Measurements from ENCODE around the gene RFX2. TPM values are rescaled to one million over a fixed set of nuclear protein-coding genes. Genes with fewer than 3 reads are reported as not detected.

Gene RFX2
- total and polyA plus RNA-seq, 10 of the 15 experiments (the other 5 are each of a cell fraction or from before 2014, with no cell fraction given): 3.2 to 9.8 (median 4.7) TPM

GRCh38 chr19:6125571-6125989 lies 15.3 kb upstream of the RFX2 start:
- 2% methylated on average over 6 of the region's 6 CpGs for WGBS (ENCODE audit: insufficient coverage, insufficient replicate concordance, low lambda C conversion rate, missing lambda C conversion rate)
- H3K79me2 ChIP-seq (ENCODE audit: control insufficient read depth, insufficient read depth, low read length): no peaks in the 10 kb centered on the region
- no peak overlapping the region for H3K4me3 ChIP-seq
- intact Hi-C loops (cut with micrococcal nuclease; ENCODE audit: unreplicated experiment) (loop anchor here (1.0 to 5.0 kb wide), 5 partner anchors 38 to 382 kb away; no protein-coding TSS in a partner anchor), in situ Hi-C loops (cut with MboI) (no loop called here)
- H3K9ac ChIP-seq (ENCODE audit: control insufficient read depth, insufficient read depth, low read length): no peak overlapping the region
- H2AFZ ChIP-seq (ENCODE audit: control insufficient read depth, low read depth, low read length): no peak overlapping the region; the same call in 1 of the 2 replicates
- no peak overlapping the region for H3K27ac ChIP-seq (ENCODE audit: control insufficient read depth, insufficient read depth)
- H3K9me3 ChIP-seq (replicated peaks; ENCODE audit: control insufficient read depth, insufficient read depth, low read length): no peaks in the 10 kb centered on the region; the same call in 2 of the 3 replicates
- H3K4me1 ChIP-seq (ENCODE audit: control insufficient read depth, insufficient read depth, low read length): peaks cover 6% of the 10 kb centered on the region; the same call in 1 of the 2 replicates
- DNase-seq (ENCODE audit: low read depth, low spot score) (peak; percentile 40), ATAC-seq (peak; percentile 95), FAIRE-seq (peak; percentile 77)
- H3K27me3 ChIP-seq (replicated peaks in 1 of 2; ENCODE audit: control insufficient read depth in 2 of 2, insufficient read depth in 2 of 2, low read length in 1 of 2): no peaks in the 10 kb centered on the region
- no peak overlapping the region for H3K4me2 ChIP-seq (ENCODE audit: control insufficient read depth, insufficient read depth)
- CTCF ChIA-PET: interaction anchor here (0.6 to 9.9 kb wide), 66 partner anchors 8 to 742 kb away, joined by 3 to 194 read pairs (median 5); partner anchors contain the start of genes ALKBH7, CLPP, DENND1C and GPR108
- H3K36me3 ChIP-seq (ENCODE audit: control insufficient read depth in 2 of 2, insufficient read depth in 2 of 2, low read length in 1 of 2): no peaks in the 10 kb centered on the region
- POLR2A ChIA-PET: interaction anchor here (0.9 to 1.4 kb wide), 3 partner anchors 26 to 87 kb away, joined by 3 to 5 read pairs (median 4); no protein-coding TSS in a partner anchor
- SMC1A ChIA-PET (ENCODE audit: uncharacterized antibody, unreplicated experiment): interaction anchor here (0.6 to 6.3 kb wide), 37 partner anchors 9 to 741 kb away, joined by 3 to 71 read pairs (median 6); no protein-coding TSS in a partner anchor
- no TSS peak for BruUV-seq (replicated peaks)
- RAD21 ChIA-PET (ENCODE audit: unreplicated experiment): interaction anchor here (0.6 to 6.1 kb wide), 39 partner anchors 10 to 738 kb away, joined by 3 to 74 read pairs (median 4); partner anchors contain the start of gene ALKBH7
- H4K20me1 ChIP-seq (ENCODE audit: control insufficient read depth, insufficient read depth): no peaks in the 10 kb centered on the region
- no peak for TF ChIP-seq ZBTB40 (IDR thresholded peaks at IDR 0.05; ENCODE audit: borderline replicate concordance)
- TF ChIP-seq STAT1 (conservative IDR thresholded peaks at IDR 0.05): no peak
- TF ChIP-seq SPI1 (IDR thresholded peaks at IDR 0.05; ENCODE audit: borderline replicate concordance, insufficient read depth, low read depth, low read length): no peak
- TF ChIP-seq, protein P1, sequence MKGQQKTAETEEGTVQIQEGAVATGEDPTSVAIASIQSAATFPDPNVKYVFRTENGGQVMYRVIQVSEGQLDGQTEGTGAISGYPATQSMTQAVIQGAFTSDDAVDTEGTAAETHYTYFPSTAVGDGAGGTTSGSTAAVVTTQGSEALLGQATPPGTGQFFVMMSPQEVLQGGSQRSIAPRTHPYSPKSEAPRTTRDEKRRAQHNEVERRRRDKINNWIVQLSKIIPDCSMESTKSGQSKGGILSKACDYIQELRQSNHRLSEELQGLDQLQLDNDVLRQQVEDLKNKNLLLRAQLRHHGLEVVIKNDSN (IDR thresholded peaks at IDR 0.05; ENCODE audit: borderline replicate concordance, extremely low read length, insufficient read depth, low read depth, low read length): no peak
- TF ChIP-seq PAX8 (IDR thresholded peaks at IDR 0.05): no peak
- no peak for TF ChIP-seq NBN (IDR thresholded peaks at IDR 0.05)
- TF ChIP-seq POLR2A (IDR thresholded peaks at IDR 0.05; ENCODE audit: low read depth, low read length): no peak
- TF ChIP-seq, protein P2, sequence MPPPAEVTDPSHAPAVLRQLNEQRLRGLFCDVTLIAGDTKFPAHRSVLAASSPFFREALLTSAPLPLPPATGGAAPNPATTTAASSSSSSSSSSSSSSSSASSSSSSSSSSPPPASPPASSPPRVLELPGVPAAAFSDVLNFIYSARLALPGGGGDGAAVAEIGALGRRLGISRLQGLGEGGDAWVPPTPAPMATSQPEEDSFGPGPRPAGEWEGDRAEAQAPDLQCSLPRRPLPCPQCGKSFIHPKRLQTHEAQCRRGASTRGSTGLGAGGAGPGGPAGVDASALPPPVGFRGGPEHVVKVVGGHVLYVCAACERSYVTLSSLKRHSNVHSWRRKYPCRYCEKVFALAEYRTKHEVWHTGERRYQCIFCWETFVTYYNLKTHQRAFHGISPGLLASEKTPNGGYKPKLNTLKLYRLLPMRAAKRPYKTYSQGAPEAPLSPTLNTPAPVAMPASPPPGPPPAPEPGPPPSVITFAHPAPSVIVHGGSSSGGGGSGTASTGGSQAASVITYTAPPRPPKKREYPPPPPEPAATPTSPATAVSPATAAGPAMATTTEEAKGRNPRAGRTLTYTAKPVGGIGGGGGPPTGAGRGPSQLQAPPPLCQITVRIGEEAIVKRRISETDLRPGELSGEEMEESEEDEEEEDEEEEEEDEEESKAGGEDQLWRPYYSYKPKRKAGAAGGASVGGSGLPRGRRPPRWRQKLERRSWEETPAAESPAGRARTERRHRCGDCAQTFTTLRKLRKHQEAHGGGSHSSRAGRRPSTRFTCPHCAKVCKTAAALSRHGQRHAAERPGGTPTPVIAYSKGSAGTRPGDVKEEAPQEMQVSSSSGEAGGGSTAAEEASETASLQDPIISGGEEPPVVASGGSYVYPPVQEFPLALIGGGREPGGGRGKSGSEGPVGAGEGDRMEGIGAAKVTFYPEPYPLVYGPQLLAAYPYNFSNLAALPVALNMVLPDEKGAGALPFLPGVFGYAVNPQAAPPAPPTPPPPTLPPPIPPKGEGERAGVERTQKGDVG (CRISPR knock-in tag; IDR thresholded peaks at IDR 0.05): no peak
- no peak for TF ChIP-seq IKZF1 (conservative IDR thresholded peaks at IDR 0.05)
- no peak for TF ChIP-seq CHD4 (IDR thresholded peaks at IDR 0.05)
- peak; percentile 95 to 96 (median 95) for TF ChIP-seq CTCF (IDR thresholded peaks at IDR 0.05 in 2 of 3, conservative IDR thresholded peaks at IDR 0.05 in 1 of 3; ENCODE audit: control insufficient read depth in 2 of 3, extremely low read depth in 1 of 3, insufficient read depth in 1 of 3, low read depth in 3 of 3, low read length in 3 of 3)
- no peak for TF ChIP-seq NFIC (IDR thresholded peaks at IDR 0.05; ENCODE audit: low read depth, low read length)
- no peak for TF ChIP-seq NR2C2 (IDR thresholded peaks at IDR 0.05; ENCODE audit: borderline replicate concordance, control insufficient read depth, insufficient read length, low read depth)
- TF ChIP-seq SMC3 (IDR thresholded peaks at IDR 0.05; ENCODE audit: borderline replicate concordance, low read length): peak; percentile 99
